HG03025 (cell line): ENCODE results near the gene MCF2L.

Experiments
- ATAC-seq: cut with Tn5 transposase; IDR thresholded peaks from one replicate; pipeline ENCODE4 v1.9.1; 2021; ENCODE audit warnings: mild to moderate bottlenecking, moderate library complexity; ENCODE audit not compliant: unreplicated experiment, low FRiP score

MCF2L gene

GRCh38 chr13:112995395-112996191, 26.6 kb downstream of the MCF2L start:
- no peak for ATAC-seq

DNA sequence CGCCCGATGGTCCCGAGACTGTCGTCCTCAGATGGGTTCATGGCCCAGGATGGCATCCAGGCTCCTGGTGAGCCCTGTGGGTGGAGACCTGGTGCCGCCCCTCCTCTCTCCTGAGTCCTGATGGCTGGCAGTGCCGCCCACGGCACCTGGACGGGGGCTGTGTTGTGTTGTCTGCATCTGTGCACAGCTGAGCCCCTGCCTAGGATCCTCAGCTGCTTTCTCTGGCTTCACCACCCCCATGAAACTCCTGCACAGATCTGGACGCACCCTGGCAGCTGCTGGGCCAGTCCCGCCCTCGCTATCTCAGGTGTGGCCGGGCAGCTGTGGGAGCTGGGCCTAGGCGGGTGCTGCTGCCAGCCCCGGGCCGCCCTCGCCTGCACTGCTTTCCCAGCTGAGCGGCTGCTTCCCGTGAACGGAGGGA, 27.7 kb downstream of the MCF2L start:
- no peak for ATAC-seq

- no peak for ATAC-seq
These were observed 28.4 kb downstream of the MCF2L start for GRCh38 chr13:112997188-112998130.

GRCh38 chr13:112998521-112999280, 29.7 kb downstream of the MCF2L start:
- ATAC-seq = no peak

GRCh38 chr13:112999414-113000177, 30.6 kb downstream of the MCF2L start:
- ATAC-seq = no peak

GRCh38 chr13:113000575-113000974, 31.6 kb downstream of the MCF2L start:
- ATAC-seq = no peak

DNA sequence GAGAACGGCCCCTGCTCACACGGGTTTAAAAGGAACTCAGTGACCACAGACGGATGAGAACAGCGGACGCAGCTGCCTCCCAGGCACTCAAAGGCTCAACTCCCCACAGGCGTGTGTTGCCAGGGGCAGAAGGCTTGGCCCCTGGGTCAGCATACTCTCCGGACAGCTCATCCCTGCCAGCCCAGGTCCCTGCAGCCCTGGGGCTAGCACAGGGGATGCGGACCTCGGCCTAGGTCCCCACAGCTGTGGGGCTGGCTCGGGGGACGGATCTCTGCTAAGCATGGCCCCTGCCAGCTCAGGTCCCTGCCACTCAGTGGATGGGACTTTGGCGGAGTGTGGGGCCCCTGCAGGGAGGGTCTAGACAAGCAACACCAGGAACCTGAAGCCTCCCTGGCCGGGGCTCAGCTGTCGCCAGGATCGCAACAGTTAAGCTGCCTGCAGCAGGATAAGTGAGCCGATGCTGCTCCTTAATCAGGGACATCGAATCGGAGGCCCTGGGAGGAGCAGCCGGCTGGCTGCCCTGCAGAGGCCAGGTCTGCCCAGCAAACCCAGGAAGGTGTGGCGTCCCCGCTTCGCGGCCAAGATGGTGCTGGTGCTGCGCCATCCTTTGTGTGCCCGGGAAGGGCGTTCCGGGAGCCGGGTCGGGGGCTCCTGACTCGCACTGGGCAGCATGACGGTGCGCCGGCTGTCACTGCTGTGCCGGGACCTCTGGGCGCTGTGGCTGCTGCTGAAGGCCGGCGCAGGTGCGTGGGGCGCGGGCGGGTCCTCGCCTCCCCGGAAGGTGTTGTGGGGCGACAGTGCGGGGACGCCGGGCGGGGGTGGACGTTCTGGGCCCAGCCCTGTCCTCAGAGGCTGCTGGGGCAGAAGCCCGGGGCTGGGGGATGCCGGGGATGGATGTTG, 32.5 kb downstream of the MCF2L start:
- no peak for ATAC-seq

DNA sequence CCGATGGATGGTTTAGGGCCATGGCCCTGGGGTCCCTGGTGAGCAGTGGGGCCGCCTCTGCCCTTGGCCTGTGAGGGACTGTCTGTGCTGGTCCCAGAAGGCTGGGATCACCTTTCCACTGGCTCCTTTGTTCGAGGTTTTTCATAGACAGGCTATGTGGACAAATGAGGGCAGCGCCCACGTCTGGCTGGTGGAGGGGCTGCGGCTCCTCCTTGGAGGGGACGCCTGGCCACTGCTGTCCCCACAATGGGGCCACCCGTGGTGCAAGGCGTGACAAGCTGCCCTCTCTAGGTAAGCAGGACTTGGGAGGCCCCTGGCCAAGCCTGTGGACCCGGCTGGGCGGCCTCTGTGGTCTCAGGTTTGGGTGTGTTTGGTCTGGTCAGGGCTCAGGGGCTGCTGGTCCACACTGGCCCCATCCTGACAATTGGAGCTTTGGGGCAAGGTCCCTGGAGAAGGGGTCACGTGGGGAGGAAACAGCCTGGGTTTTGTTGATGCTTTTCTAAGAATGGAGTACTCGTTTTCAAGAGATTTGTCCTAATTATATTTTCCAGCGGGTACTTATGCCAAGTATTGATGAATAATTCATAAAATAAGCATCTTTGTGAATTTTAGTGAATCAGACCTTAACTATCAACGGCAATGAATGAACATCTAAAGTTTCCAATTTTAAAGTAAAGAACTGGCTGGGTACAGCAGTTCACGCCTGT, 33.3 kb downstream of the MCF2L start:
- ATAC-seq = no peak

- no peak for ATAC-seq
These were observed 33.9 kb downstream of the MCF2L start for GRCh38 chr13:113002913-113003290.

DNA sequence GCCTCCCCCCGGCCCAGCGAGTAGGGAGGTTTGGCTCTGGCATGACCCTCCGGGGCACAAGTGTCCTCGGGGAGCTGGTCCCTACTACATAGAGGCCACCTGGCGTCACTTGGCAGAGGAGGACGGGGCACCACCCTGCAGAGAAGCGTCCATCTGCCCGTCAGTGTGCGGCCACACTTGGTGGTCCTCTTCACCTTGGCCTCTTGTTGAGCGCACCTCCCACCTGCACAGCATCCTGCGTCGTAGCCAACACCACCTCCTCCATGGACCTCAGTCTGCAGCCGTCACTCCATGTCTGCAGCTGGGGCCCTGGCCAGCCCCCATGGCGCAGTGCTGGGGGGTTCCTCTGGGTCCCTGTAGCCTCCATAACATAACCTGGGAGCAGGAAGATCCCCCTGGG, 35.1 kb downstream of the MCF2L start:
- ATAC-seq = no peak

DNA sequence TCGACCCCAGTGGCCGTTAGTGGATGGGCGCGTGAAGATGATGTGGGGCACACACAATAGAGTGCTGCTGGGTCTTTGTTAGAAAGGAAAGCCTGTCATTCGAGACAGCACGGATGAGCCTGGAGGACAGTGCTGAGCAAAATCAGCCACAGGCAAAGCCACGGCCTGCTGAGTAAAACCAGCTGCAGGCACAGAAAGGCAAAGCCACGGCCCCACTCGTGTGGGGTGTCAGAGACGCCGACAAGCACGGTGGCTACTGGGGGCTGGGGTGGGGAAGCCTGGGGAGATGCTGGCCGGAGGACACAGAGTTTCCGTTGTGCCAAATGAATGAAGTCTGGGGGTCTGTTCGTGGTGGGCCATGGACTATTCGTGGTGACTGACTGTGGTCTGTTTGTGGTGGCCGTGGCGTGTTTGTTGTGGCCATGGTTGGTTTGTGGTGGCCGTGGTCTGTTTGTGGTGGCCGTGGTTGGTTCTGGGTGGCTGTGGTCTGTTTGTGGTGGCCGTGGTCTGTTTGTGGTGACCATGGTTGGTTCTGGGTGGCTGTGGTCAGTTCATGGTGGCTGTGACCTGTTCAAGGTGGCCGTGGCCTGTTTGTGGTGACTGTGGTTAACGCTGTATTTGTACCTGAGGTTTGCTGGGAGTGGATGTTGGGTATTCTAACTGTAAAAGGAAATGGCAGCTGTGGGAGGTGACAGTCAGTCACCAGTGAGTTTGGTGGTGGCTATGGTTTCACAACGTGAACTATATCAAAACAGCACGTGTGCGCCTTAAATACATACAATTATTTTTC, 36.3 kb downstream of the MCF2L start:
- ATAC-seq = no peak

DNA sequence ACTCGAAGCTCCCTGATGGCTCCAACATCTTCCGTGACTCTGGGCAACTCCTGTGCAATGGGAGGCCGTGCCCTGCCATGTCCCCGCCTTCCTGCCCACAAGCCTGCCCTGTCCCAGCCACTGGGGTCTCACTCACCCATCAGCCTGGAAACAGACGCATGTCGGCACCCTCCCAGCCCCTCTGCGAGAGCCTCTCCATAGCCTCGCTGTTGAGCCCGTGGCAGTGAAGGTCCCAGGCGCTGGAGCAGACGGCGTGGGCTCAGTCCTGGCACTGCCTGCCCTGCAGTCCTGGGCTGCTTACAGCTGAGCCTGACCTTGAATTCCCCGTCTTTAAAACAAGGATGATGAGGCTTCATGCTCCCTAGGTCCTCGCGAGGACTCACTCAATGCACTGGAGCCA, 37.0 kb downstream of the MCF2L start:
- ATAC-seq = no peak

DNA sequence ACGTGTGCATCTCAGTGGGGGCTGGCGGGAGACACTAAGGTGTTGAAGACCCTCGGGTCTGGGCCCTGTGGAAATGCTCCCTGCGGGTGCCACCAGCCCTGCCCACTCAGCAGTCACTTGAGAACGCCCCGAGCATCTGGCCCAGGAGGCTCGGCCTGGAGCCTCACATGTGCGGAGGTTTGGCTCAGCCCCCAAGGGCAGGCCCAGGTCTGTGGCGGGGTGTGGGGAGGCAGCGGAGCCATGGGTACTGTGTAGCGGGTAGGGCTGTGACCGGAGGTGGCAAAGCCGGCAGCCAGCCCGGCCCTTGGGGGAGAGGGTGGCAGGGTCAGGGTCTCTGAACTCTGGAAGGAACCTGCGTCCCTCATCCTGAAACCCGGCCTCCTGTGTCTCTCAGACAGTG, 37.6 kb downstream of the MCF2L start:
- no peak for ATAC-seq

GRCh38 chr13:113008851-113009250, 39.8 kb downstream of the MCF2L start:
- no peak for ATAC-seq

DNA sequence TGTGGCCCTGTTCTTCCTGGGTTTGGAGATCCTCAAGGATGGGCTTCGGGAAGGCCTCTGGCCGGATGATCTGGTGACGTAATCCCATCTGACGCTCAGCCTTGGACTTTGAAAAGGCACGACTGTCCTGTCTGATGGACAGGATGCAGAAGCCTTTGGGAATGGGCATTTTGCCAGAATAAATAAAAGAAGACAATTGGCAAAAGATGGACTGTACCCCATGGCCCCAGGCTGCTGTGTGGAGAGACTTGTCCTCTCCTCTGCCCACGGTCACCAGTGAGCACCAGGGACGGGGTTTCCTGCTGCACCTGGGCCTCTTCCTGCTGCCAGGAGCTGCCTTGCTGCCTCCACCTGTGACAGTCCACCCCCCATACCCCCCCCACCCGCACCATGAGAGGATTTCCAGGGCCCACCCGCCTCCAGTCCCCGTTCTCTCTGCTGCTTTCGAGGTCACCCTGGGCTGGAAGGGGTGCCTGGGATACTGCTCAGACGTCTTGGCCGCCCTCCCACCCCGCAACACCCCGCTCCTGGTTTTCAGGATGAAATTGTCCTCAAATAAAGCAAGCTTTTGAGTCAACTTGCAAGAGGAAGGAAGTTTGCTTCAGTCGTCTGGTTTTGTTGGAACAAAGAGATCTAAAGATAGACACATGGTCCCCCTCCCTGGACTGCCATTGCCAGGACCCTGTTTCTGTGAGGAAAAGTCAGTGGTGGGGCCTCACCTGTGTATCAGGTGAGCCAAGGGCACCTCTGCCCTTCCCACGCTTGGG, 40.9 kb downstream of the MCF2L start:
- no peak for ATAC-seq

- ATAC-seq = no peak
These were observed 41.5 kb downstream of the MCF2L start for GRCh38 chr13:113010510-113010865.

DNA sequence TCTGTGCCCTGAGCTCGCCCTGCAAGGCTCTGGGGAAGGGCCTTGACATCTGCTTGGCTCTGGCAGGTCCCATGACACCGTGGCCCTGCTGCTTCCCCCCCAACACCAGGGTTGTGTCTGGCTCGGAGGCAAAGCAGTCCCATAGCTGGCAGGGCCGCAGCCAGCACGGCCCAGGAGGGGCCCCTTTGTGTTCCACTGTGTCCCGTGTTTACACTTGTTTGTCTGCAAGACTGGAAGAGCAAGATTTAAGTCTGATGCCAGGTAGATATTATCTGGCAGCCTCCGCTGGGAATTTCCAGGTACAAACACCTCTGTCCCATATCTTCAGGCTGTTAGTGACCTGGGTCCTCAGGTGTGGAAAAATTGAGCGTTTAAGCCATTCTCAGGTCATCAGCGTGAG, 44.3 kb downstream of the MCF2L start:
- no peak for ATAC-seq
